MM.1S (cell line): Measurements from ENCODE around the gene DAO.

Experiments used
- DNase-seq: peaks from one replicate; pipeline ENCODE4 v3.0.0-alpha.2; 2015
- H2AFZ ChIP-seq: fragments of 300-600 bp; sonication (generic); 2 replicates; pipeline ENCODE4 v1.6.0; 2016; ENCODE audit warnings: antibody characterized with exemption, low read length
- H3F3A ChIP-seq: fragments of 300-600 bp; sonication (generic); 2 replicates; pipeline ENCODE4 v1.6.1; 2016; ENCODE audit warnings: mild to moderate bottlenecking, antibody characterized with exemption, low read length, moderate library complexity, mixed read lengths; ENCODE audit not compliant: insufficient read depth
- H3K27ac ChIP-seq: fragments of 300-600 bp; sonication (generic); 2 replicates; pipeline ENCODE4 v1.5.1; 2016; ENCODE audit warnings: mild to moderate bottlenecking, low read length
- H3K27me3 ChIP-seq: fragments of 300-600 bp; sonication (generic); replicated peaks from 2 replicates; pipeline ENCODE4 v1.6.0; 2016; ENCODE audit warnings: low read length; ENCODE audit not compliant: insufficient read depth
- H3K36me3 ChIP-seq: fragments of 300-600 bp; sonication (generic); replicated peaks from 2 replicates; pipeline ENCODE4 v1.6.1; 2016; ENCODE audit warnings: mild to moderate bottlenecking, low read length, mixed read lengths; ENCODE audit not compliant: insufficient read depth
- H3K4me1 ChIP-seq: fragments of 300-600 bp; sonication (generic); 2 replicates; pipeline ENCODE4 v1.6.1; 2016; ENCODE audit warnings: low read length, mixed read lengths
- H3K4me2 ChIP-seq: fragments of 300-600 bp; sonication (generic); 2 replicates; pipeline ENCODE4 v1.6.0; 2016; ENCODE audit warnings: low read depth, low read length
- H3K4me3 ChIP-seq: fragments of 300-600 bp; sonication (generic); 2 replicates; pipeline ENCODE4 v1.5.1; 2016; ENCODE audit warnings: low read length, mixed read lengths
- H3K79me2 ChIP-seq: fragments of 300-600 bp; sonication (generic); 2 replicates; pipeline ENCODE4 v1.6.1; 2016; ENCODE audit warnings: mixed run types, low read length, mixed read lengths
- H3K9ac ChIP-seq: fragments of 300-600 bp; sonication (generic); 2 replicates; pipeline ENCODE4 v1.6.1; 2016; ENCODE audit warnings: low read length, mixed read lengths
- H3K9me2 ChIP-seq: fragments of 300-600 bp; sonication (generic); replicated peaks from 2 replicates; pipeline ENCODE4 v1.6.1; 2016; ENCODE audit warnings: mild to moderate bottlenecking, low read length, mixed read lengths; ENCODE audit not compliant: insufficient read depth
- H3K9me3 ChIP-seq: fragments of 300-600 bp; sonication (generic); replicated peaks from 2 replicates; pipeline ENCODE4 v1.6.1; 2016; ENCODE audit warnings: mild to moderate bottlenecking, low read length, mixed read lengths; ENCODE audit not compliant: insufficient read depth
- H4K20me1 ChIP-seq: fragments of 300-600 bp; sonication (generic); 2 replicates; pipeline ENCODE4 v1.6.1; 2016; ENCODE audit warnings: mild to moderate bottlenecking, low read length, moderate library complexity, mixed read lengths; ENCODE audit not compliant: insufficient read depth
- CTCF ChIP-seq: fragments of 300-600 bp; sonication (generic); IDR thresholded peaks from 2 replicates; pipeline ENCODE4 v1.5.1; 2016; ENCODE audit warnings: antibody characterized with exemption, low read length, mixed read lengths
- EZH2 ChIP-seq: fragments of 300-600 bp; sonication (generic); optimal IDR thresholded peaks from 2 replicates; pipeline ENCODE3; 2017; ENCODE audit warnings: low read depth, mild to moderate bottlenecking, antibody characterized with exemption, low read length, mixed read lengths
- EZH2phosphoT487 ChIP-seq: fragments of 300-600 bp; sonication (generic); IDR thresholded peaks from 2 replicates; pipeline ENCODE4 v1.6.1; 2018; ENCODE audit warnings: antibody characterized with exemption, low read length

The DAO gene

GRCh38 chr12:108939594-108939993, 59.7 kb downstream of the DAO start:
- Histone ChIP-seq H3K9me2 (no peaks in the 10 kb centered on the region), H3K27me3 (no peaks in the 10 kb centered on the region), H3K27ac (no peak overlapping the region), H3K4me3 (no peak overlapping the region), H3K36me3 (no peaks in the 10 kb centered on the region), H3K4me2 (no peak overlapping the region), H4K20me1 (no peaks in the 10 kb centered on the region), H3K79me2 (no peaks in the 10 kb centered on the region), H3K9ac (no peak overlapping the region), H3F3A (no peaks in the 10 kb centered on the region), H3K4me1 (no peaks in the 10 kb centered on the region), H2AFZ (no peak overlapping the region), H3K9me3 (no peaks in the 10 kb centered on the region)
- TF ChIP-seq CTCF (no peak), EZH2phosphoT487 (no peak)
- DNase-seq = peak; percentile 11

GRCh38 chr12:108940138-108940537, 60.2 kb downstream of the DAO start:
- Histone ChIP-seq H3K4me2 (no peak overlapping the region), H3K4me3 (no peak overlapping the region), H3K27me3 (no peaks in the 10 kb centered on the region), H3K4me1 (no peaks in the 10 kb centered on the region), H3K79me2 (no peaks in the 10 kb centered on the region), H2AFZ (no peak overlapping the region), H3K9me2 (no peaks in the 10 kb centered on the region), H3F3A (no peaks in the 10 kb centered on the region), H4K20me1 (no peaks in the 10 kb centered on the region), H3K9me3 (no peaks in the 10 kb centered on the region), H3K9ac (no peak overlapping the region), H3K36me3 (no peaks in the 10 kb centered on the region), H3K27ac (no peak overlapping the region)
- no peak for TF ChIP-seq EZH2
- no peak for DNase-seq

- H3K27me3 ChIP-seq = no peaks in the 10 kb centered on the region
- H3K4me3 ChIP-seq = no peak overlapping the region
- no peak overlapping the region for H3K9ac ChIP-seq
- H3K27ac ChIP-seq = no peak overlapping the region
- no peaks in the 10 kb centered on the region for H3K36me3 ChIP-seq
- H3K4me2 ChIP-seq = no peak overlapping the region
- no peaks in the 10 kb centered on the region for H3K4me1 ChIP-seq
- H3K9me3 ChIP-seq = no peaks in the 10 kb centered on the region
- no peaks in the 10 kb centered on the region for H3K9me2 ChIP-seq
- H4K20me1 ChIP-seq = no peaks in the 10 kb centered on the region
- H3K79me2 ChIP-seq = no peaks in the 10 kb centered on the region
- TF ChIP-seq EZH2 = no peak
- no peak for TF ChIP-seq CTCF
- no peak for TF ChIP-seq EZH2phosphoT487
- no peak overlapping the region for H2AFZ ChIP-seq
- H3F3A ChIP-seq = no peaks in the 10 kb centered on the region
- no peak for DNase-seq
Observed at GRCh38 chr12:108947097-108947496, 67.2 kb downstream of the DAO start.

GRCh38 chr12:108948367-108948766, 68.5 kb downstream of the DAO start:
- Histone ChIP-seq H3K27me3 (no peaks in the 10 kb centered on the region), H3K9ac (no peak overlapping the region), H3K79me2 (no peaks in the 10 kb centered on the region), H3K27ac (no peak overlapping the region), H3K4me2 (no peak overlapping the region), H3F3A (no peaks in the 10 kb centered on the region), H3K36me3 (no peaks in the 10 kb centered on the region), H4K20me1 (no peaks in the 10 kb centered on the region), H3K9me3 (no peaks in the 10 kb centered on the region), H3K4me3 (no peak overlapping the region), H3K4me1 (no peaks in the 10 kb centered on the region), H3K9me2 (no peaks in the 10 kb centered on the region), H2AFZ (no peak overlapping the region)
- TF ChIP-seq EZH2 (no peak), CTCF (no peak), EZH2phosphoT487 (no peak)
- DNase-seq = no peak
